Mammary epithelial cell (primary cell): ENCODE measurements around the gene KAT8.

ENCODE experiments used
- EZH2 ChIP-seq: IDR thresholded peaks from 2 replicates; pipeline ENCODE4 v1.6.1; 2012; ENCODE audit warnings: low read length, inconsistent platforms, borderline replicate concordance
- TF ChIP-seq, protein P1 (sequence below), 2 donors: IDR thresholded peaks in 1 of 2; conservative IDR thresholded peaks in 1 of 2; 2 replicates each; pipeline ENCODE4 v1.5.1; 2011 to 2012; ENCODE audit warnings: inconsistent platforms in 2 of 2, low read length in 2 of 2, mild to moderate bottlenecking in 2 of 2, control low read depth in 1 of 2, low read depth in 1 of 2; ENCODE audit not compliant: insufficient read depth in 1 of 2; ENCODE audit errors: extremely low read depth in 1 of 2

DNA sequence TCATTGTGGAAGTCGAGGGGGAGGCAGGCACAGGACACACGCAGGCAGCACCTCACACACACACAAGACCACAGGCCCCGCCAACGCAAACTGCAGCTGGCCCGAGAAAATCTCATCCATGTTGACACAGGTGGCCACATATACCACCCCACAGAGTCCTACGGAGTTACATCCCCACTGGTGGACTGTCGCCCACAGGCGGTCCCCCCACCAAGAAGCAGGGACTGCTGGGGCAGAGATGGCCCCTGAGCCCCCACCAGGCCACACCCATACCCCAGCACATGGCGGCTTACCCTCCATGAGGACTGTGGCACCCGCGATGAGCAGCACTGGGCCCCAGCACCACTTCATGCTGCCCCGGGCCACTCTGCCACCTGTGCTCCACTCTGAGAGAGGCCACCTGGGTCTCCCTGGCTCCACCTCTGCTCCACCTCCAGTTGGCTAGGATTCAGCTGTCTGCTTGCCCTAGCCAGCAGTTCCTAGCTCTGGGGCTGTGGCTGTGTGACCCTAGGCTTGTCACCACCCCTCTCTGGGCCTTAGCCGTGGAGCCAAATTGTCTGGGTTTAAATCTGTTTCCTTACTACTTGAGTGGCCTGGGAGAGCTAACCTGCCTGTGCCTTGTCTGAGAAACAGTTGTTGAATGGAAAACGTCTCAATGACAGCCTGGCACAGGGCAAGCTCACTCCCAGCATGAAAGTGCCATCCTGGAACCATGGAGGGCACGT, 28.8 kb upstream of the KAT8 start, which contains the start of gene PRSS53:
- TF ChIP-seq, protein P1, sequence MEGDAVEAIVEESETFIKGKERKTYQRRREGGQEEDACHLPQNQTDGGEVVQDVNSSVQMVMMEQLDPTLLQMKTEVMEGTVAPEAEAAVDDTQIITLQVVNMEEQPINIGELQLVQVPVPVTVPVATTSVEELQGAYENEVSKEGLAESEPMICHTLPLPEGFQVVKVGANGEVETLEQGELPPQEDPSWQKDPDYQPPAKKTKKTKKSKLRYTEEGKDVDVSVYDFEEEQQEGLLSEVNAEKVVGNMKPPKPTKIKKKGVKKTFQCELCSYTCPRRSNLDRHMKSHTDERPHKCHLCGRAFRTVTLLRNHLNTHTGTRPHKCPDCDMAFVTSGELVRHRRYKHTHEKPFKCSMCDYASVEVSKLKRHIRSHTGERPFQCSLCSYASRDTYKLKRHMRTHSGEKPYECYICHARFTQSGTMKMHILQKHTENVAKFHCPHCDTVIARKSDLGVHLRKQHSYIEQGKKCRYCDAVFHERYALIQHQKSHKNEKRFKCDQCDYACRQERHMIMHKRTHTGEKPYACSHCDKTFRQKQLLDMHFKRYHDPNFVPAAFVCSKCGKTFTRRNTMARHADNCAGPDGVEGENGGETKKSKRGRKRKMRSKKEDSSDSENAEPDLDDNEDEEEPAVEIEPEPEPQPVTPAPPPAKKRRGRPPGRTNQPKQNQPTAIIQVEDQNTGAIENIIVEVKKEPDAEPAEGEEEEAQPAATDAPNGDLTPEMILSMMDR (conservative IDR thresholded peaks at IDR 0.05 in 1 of 2, IDR thresholded peaks at IDR 0.05 in 1 of 2; ENCODE audit: extremely low read depth in 1 of 2, insufficient read depth in 1 of 2, low read depth in 1 of 2, low read length in 2 of 2), result no peak
- TF ChIP-seq EZH2, result no peak
